SH-SY5Y (cell line): Measurements from ENCODE around the gene SPON2.

Source experiments
- GATA2 ChIP-seq: IDR thresholded peaks from 2 replicates; pipeline ENCODE4 v1.6.1; 2011; ENCODE audit warnings: mild to moderate bottlenecking, low read depth, low read length
- GATA3 ChIP-seq: IDR thresholded peaks from 2 replicates; pipeline ENCODE4 v1.6.1; 2011; ENCODE audit warnings: low read depth, mild to moderate bottlenecking, low read length, moderate library complexity

DNA sequence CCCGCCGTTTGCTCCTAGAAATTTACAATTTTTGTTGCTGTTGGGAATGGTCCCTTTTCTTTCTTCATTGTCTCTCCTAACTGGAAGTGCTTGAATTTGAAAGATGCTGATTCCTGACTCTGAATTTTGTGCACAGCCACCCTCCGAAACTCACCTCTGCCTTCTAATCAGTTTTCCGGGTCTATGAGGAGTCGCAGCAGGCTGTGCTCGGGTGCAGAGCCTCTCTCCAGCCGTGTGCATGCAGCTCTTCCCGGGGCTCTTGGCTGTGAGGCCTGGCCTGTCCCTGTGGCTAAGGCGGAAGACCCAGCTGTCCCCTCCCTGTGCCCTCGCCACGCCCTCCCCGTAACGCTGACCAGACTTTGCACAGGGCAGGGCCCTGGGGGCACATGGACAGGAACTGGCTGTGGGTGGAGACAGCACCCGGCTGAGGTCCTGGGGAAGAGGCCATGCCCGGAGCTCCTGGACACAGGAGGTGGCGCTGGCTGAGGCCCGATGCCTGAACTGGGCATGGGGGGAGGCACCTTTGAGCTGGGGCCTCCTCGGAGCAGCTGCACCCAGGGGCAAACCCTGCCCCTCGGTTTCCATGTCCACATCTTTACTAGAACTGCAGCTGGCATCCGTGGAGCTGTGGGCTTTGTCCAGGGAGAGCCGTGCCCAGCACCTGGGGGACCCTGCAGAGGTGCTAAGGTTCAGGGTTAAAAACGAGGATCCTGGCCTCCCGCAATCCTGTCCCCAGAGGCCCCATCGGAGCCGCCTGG, 32.6 kb upstream of the SPON2 start:
- TF ChIP-seq GATA2 (no peak), GATA3 (no peak)
